Measurements from ENCODE around the gene SRRM4. TPM values are rescaled to one million over a fixed set of nuclear protein-coding genes. Genes with fewer than 3 reads are reported as not detected.

Gene SRRM4
- total RNA-seq, 1 donor from 2014 or later, result under 0.01 TPM

GRCh38 chr12:119204131-119204530, 222.8 kb downstream of the SRRM4 start:
- Histone ChIP-seq H3K27me3 (ENCODE audit: control insufficient read depth in 3 of 3, insufficient read depth in 3 of 3, low read length in 3 of 3) (no peaks in the 10 kb centered on the region), H3K9ac (ENCODE audit: low read depth in 1 of 3, low read length in 3 of 3) (peak overlapping the region in 1 of 3 donors; percentile 27), H3K4me3 (ENCODE audit: low read length in 3 of 3) (no peak overlapping the region), H3K4me1 (ENCODE audit: control insufficient read depth in 3 of 3, insufficient read depth in 3 of 3, low read length in 3 of 3) (peaks cover 29 to 41% (median 41%) of the 10 kb centered on the region in 3 donors), H3K9me3 (ENCODE audit: control insufficient read depth in 3 of 3, low read length in 3 of 3) (no peaks in the 10 kb centered on the region), H3K27ac (ENCODE audit: low read depth, low read length) (peak overlapping the region; percentile 34), H3K36me3 (ENCODE audit: control insufficient read depth in 3 of 3, insufficient read depth in 3 of 3, low read length in 3 of 3) (no peaks in the 10 kb centered on the region)

GRCh38 chr12:119204671-119205285, 223.4 kb downstream of the SRRM4 start:
- Histone ChIP-seq H3K4me3 (ENCODE audit: low read length in 3 of 3) (no peak overlapping the region), H3K9me3 (ENCODE audit: control insufficient read depth in 3 of 3, low read length in 3 of 3) (no peaks in the 10 kb centered on the region), H3K4me1 (ENCODE audit: control insufficient read depth in 3 of 3, insufficient read depth in 3 of 3, low read length in 3 of 3) (peaks cover 29 to 43% (median 42%) of the 10 kb centered on the region in 3 donors), H3K27me3 (ENCODE audit: control insufficient read depth in 3 of 3, insufficient read depth in 3 of 3, low read length in 3 of 3) (no peaks in the 10 kb centered on the region), H3K36me3 (ENCODE audit: control insufficient read depth in 3 of 3, insufficient read depth in 3 of 3, low read length in 3 of 3) (no peaks in the 10 kb centered on the region), H3K9ac (ENCODE audit: low read depth in 1 of 3, low read length in 3 of 3) (no peak overlapping the region), H3K27ac (ENCODE audit: low read depth, low read length) (peak overlapping the region; percentile 34)

- peaks cover 29 to 43% (median 42%) of the 10 kb centered on the region in 3 donors for H3K4me1 ChIP-seq (ENCODE audit: control insufficient read depth in 3 of 3, insufficient read depth in 3 of 3, low read length in 3 of 3)
- H3K27me3 ChIP-seq (ENCODE audit: control insufficient read depth in 3 of 3, insufficient read depth in 3 of 3, low read length in 3 of 3), result no peaks in the 10 kb centered on the region
- H3K9me3 ChIP-seq (ENCODE audit: control insufficient read depth in 3 of 3, low read length in 3 of 3), result no peaks in the 10 kb centered on the region
- no peaks in the 10 kb centered on the region for H3K36me3 ChIP-seq (ENCODE audit: control insufficient read depth in 3 of 3, insufficient read depth in 3 of 3, low read length in 3 of 3)
- H3K27ac ChIP-seq (ENCODE audit: low read depth, low read length), result no peak overlapping the region
- H3K9ac ChIP-seq (ENCODE audit: low read depth in 1 of 3, low read length in 3 of 3), result no peak overlapping the region
- H3K4me3 ChIP-seq (ENCODE audit: low read length in 3 of 3), result no peak overlapping the region
Observed at GRCh38 chr12:119206348-119207062, 225.2 kb downstream of the SRRM4 start.

- Histone ChIP-seq H3K4me1 (ENCODE audit: control insufficient read depth in 3 of 3, insufficient read depth in 3 of 3, low read length in 3 of 3) (peaks cover 29 to 43% (median 42%) of the 10 kb centered on the region in 3 donors), H3K27ac (ENCODE audit: low read depth, low read length) (no peak overlapping the region), H3K27me3 (ENCODE audit: control insufficient read depth in 3 of 3, insufficient read depth in 3 of 3, low read length in 3 of 3) (no peaks in the 10 kb centered on the region), H3K36me3 (ENCODE audit: control insufficient read depth in 3 of 3, insufficient read depth in 3 of 3, low read length in 3 of 3) (no peaks in the 10 kb centered on the region), H3K9me3 (ENCODE audit: control insufficient read depth in 3 of 3, low read length in 3 of 3) (no peaks in the 10 kb centered on the region), H3K9ac (ENCODE audit: low read depth in 1 of 3, low read length in 3 of 3) (no peak overlapping the region), H3K4me3 (ENCODE audit: low read length in 3 of 3) (no peak overlapping the region)
Observed at GRCh38 chr12:119207063-119207560, 225.8 kb downstream of the SRRM4 start.

- Histone ChIP-seq H3K9ac (ENCODE audit: low read depth in 1 of 3, low read length in 3 of 3) (peak overlapping the region in 1 of 3 donors; percentile 57), H3K36me3 (ENCODE audit: control insufficient read depth in 3 of 3, insufficient read depth in 3 of 3, low read length in 3 of 3) (no peaks in the 10 kb centered on the region), H3K27ac (ENCODE audit: low read depth, low read length) (peak overlapping the region; percentile 79)
Observed at GRCh38 chr12:119208626-119209061, 227.3 kb downstream of the SRRM4 start.

GRCh38 chr12:119211884-119212283, 230.5 kb downstream of the SRRM4 start:
- Histone ChIP-seq H3K4me1 (ENCODE audit: control insufficient read depth in 3 of 3, insufficient read depth in 3 of 3, low read length in 3 of 3) (peaks cover 12 to 22% (median 21%) of the 10 kb centered on the region in 3 donors), H3K36me3 (ENCODE audit: control insufficient read depth in 3 of 3, insufficient read depth in 3 of 3, low read length in 3 of 3) (no peaks in the 10 kb centered on the region), H3K9me3 (ENCODE audit: control insufficient read depth in 3 of 3, low read length in 3 of 3) (no peaks in the 10 kb centered on the region), H3K4me3 (ENCODE audit: low read length in 3 of 3) (no peak overlapping the region), H3K27me3 (ENCODE audit: control insufficient read depth in 3 of 3, insufficient read depth in 3 of 3, low read length in 3 of 3) (no peaks in the 10 kb centered on the region), H3K9ac (ENCODE audit: low read depth in 1 of 3, low read length in 3 of 3) (no peak overlapping the region), H3K27ac (ENCODE audit: low read depth, low read length) (no peak overlapping the region)

More at GRCh38 chr12:119208626-119209061, 227.3 kb downstream of the SRRM4 start:
- H3K9me3 ChIP-seq (ENCODE audit: control insufficient read depth in 3 of 3, low read length in 3 of 3), result no peaks in the 10 kb centered on the region
- H3K4me1 ChIP-seq (ENCODE audit: control insufficient read depth in 3 of 3, insufficient read depth in 3 of 3, low read length in 3 of 3), result peaks cover 25 to 38% (median 37%) of the 10 kb centered on the region in 3 donors
- H3K27me3 ChIP-seq (ENCODE audit: control insufficient read depth in 3 of 3, insufficient read depth in 3 of 3, low read length in 3 of 3), result no peaks in the 10 kb centered on the region
- H3K4me3 ChIP-seq (ENCODE audit: low read length in 3 of 3), result peak overlapping the region in 2 of 3 donors; percentile 15 to 24

Other genes with a start within 250 kb of the SRRM4 start
- gene HSPB8, start 197.4 kb downstream of the SRRM4 start, total RNA-seq, result 94.5 TPM